A549 (cell line): ENCODE results near the gene FAM50A.

ENCODE experiments used
- BHLHE40 ChIP-seq: IDR thresholded peaks from 2 replicates; pipeline ENCODE4 v1.6.1; 2012; ENCODE audit warnings: low read depth, low read length, inconsistent platforms
- CBX8 ChIP-seq: fragments of 200-600 bp; sonication (generic); IDR thresholded peaks from 2 replicates; pipeline ENCODE4 v1.6.1; 2016
- MYC ChIP-seq: IDR thresholded peaks from 2 replicates; pipeline ENCODE4 v1.6.1; 2012; ENCODE audit warnings: mild to moderate bottlenecking, inconsistent platforms, low read length, improper control_type of control experiment, borderline replicate concordance
- RNF2 ChIP-seq: fragments of 200-600 bp; sonication (generic); IDR thresholded peaks from 2 replicates; pipeline ENCODE4 v1.6.1; 2016; ENCODE audit warnings: low read depth, mild to moderate bottlenecking, antibody characterized with exemption, moderate library complexity, borderline replicate concordance
- TF ChIP-seq, protein P1 (sequence below): IDR thresholded peaks from 2 replicates; pipeline ENCODE4 v1.6.1; 2012
- TF ChIP-seq, protein P2 (sequence below): fragments of >200 bp; sonication (Bioruptor Twin); formaldehyde crosslinking; IDR thresholded peaks from 3 replicates; pipeline ENCODE4 v1.5.1; 2016
- TF ChIP-seq, protein P3 (sequence below): IDR thresholded peaks from 2 replicates; pipeline ENCODE4 v1.6.1; 2012

DNA sequence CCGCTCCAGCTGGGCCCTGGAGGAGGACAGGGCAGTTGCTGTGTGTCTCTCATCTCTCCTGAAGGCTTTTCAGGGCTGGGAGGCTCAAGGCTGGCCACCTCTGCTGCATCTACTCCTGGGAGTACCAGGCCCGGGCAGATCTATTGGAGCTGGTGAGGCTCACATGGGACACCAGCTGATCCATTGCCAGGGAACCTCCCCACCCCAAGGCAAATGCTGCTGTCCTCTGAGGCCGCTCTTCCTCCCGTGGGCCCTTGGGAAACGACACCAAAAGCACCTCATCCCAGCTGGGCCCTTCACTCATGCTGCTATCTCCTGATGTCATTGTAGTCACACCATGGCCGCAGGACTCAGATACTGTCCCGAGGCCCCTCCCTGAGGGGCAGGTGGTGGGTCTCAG, 38.8 kb downstream of the FAM50A start:
- TF ChIP-seq, protein P1, sequence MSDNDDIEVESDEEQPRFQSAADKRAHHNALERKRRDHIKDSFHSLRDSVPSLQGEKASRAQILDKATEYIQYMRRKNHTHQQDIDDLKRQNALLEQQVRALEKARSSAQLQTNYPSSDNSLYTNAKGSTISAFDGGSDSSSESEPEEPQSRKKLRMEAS, result no peak
- TF ChIP-seq, protein P2, sequence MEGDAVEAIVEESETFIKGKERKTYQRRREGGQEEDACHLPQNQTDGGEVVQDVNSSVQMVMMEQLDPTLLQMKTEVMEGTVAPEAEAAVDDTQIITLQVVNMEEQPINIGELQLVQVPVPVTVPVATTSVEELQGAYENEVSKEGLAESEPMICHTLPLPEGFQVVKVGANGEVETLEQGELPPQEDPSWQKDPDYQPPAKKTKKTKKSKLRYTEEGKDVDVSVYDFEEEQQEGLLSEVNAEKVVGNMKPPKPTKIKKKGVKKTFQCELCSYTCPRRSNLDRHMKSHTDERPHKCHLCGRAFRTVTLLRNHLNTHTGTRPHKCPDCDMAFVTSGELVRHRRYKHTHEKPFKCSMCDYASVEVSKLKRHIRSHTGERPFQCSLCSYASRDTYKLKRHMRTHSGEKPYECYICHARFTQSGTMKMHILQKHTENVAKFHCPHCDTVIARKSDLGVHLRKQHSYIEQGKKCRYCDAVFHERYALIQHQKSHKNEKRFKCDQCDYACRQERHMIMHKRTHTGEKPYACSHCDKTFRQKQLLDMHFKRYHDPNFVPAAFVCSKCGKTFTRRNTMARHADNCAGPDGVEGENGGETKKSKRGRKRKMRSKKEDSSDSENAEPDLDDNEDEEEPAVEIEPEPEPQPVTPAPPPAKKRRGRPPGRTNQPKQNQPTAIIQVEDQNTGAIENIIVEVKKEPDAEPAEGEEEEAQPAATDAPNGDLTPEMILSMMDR, result no peak
- TF ChIP-seq BHLHE40 (no peak), CBX8 (no peak), MYC (no peak), RNF2 (no peak)
- TF ChIP-seq, protein P3, sequence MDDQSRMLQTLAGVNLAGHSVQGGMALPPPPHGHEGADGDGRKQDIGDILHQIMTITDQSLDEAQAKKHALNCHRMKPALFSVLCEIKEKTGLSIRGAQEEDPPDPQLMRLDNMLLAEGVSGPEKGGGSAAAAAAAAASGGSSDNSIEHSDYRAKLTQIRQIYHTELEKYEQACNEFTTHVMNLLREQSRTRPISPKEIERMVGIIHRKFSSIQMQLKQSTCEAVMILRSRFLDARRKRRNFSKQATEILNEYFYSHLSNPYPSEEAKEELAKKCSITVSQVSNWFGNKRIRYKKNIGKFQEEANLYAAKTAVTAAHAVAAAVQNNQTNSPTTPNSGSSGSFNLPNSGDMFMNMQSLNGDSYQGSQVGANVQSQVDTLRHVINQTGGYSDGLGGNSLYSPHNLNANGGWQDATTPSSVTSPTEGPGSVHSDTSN, result no peak
